ENCODE results near the gene CLCA2.

CLCA2 gene

GRCh38 chr1:86436041-86436440 lies 12.1 kb downstream of the CLCA2 start:
- DNase-seq (ENCODE audit: low spot score) (no peak), ATAC-seq (ENCODE audit: low read depth) (no peak)
- Histone ChIP-seq H3K4me3 (ENCODE audit: severe bottlenecking) (no peak overlapping the region), H3K9me3 (ENCODE audit: severe bottlenecking) (no peaks in the 10 kb centered on the region), H3K27ac (ENCODE audit: poor library complexity, severe bottlenecking) (no peak overlapping the region), H3K27me3 (ENCODE audit: insufficient read depth, poor library complexity, severe bottlenecking) (no peaks in the 10 kb centered on the region), H3K36me3 (ENCODE audit: low read depth) (no peaks in the 10 kb centered on the region), H3K4me1 (ENCODE audit: insufficient read depth, poor library complexity, severe bottlenecking) (peaks cover 3% of the 10 kb centered on the region)
- no peak for TF ChIP-seq CTCF (IDR thresholded peaks at IDR 0.05; ENCODE audit: poor library complexity, severe bottlenecking)

- Histone ChIP-seq H3K4me1 (ENCODE audit: insufficient read depth, poor library complexity, severe bottlenecking) (no peaks in the 10 kb centered on the region), H3K9me3 (ENCODE audit: severe bottlenecking) (no peaks in the 10 kb centered on the region), H3K36me3 (ENCODE audit: low read depth) (no peaks in the 10 kb centered on the region), H3K27ac (ENCODE audit: poor library complexity, severe bottlenecking) (no peak overlapping the region), H3K4me3 (ENCODE audit: severe bottlenecking) (no peak overlapping the region), H3K27me3 (ENCODE audit: insufficient read depth, poor library complexity, severe bottlenecking) (no peaks in the 10 kb centered on the region)
- no peak for TF ChIP-seq CTCF (IDR thresholded peaks at IDR 0.05; ENCODE audit: poor library complexity, severe bottlenecking)
- no peak for DNase-seq (ENCODE audit: low spot score)
- no peak for ATAC-seq (ENCODE audit: low read depth)
Observed at GRCh38 chr1:86441581-86441980, 17.6 kb downstream of the CLCA2 start.

GRCh38 chr1:86441997-86442396 lies 18.0 kb downstream of the CLCA2 start:
- DNase-seq (ENCODE audit: low spot score) (no peak), ATAC-seq (ENCODE audit: low read depth) (no peak)
- no peaks in the 10 kb centered on the region for H3K27me3 ChIP-seq (ENCODE audit: insufficient read depth, poor library complexity, severe bottlenecking)
- H3K9me3 ChIP-seq (ENCODE audit: severe bottlenecking) = no peaks in the 10 kb centered on the region
- no peaks in the 10 kb centered on the region for H3K36me3 ChIP-seq (ENCODE audit: low read depth)
- no peak overlapping the region for H3K4me3 ChIP-seq (ENCODE audit: severe bottlenecking)
- no peak overlapping the region for H3K27ac ChIP-seq (ENCODE audit: poor library complexity, severe bottlenecking)
- H3K4me1 ChIP-seq (ENCODE audit: insufficient read depth, poor library complexity, severe bottlenecking) = no peaks in the 10 kb centered on the region
- TF ChIP-seq CTCF (IDR thresholded peaks at IDR 0.05; ENCODE audit: poor library complexity, severe bottlenecking) = no peak

GRCh38 chr1:86445919-86446318 lies 21.9 kb downstream of the CLCA2 start:
- DNase-seq (ENCODE audit: low spot score) = no peak
- H3K27ac ChIP-seq (ENCODE audit: poor library complexity, severe bottlenecking) = no peak overlapping the region
- no peaks in the 10 kb centered on the region for H3K4me1 ChIP-seq (ENCODE audit: insufficient read depth, poor library complexity, severe bottlenecking)
- no peak overlapping the region for H3K4me3 ChIP-seq (ENCODE audit: severe bottlenecking)
- no peak for TF ChIP-seq CTCF (IDR thresholded peaks at IDR 0.05; ENCODE audit: poor library complexity, severe bottlenecking)
- H3K27me3 ChIP-seq (ENCODE audit: insufficient read depth, poor library complexity, severe bottlenecking) = no peaks in the 10 kb centered on the region
- H3K9me3 ChIP-seq (ENCODE audit: severe bottlenecking) = no peaks in the 10 kb centered on the region
- ATAC-seq (ENCODE audit: low read depth) = no peak
- H3K36me3 ChIP-seq (ENCODE audit: low read depth) = no peaks in the 10 kb centered on the region

- ATAC-seq (ENCODE audit: low read depth) (no peak), DNase-seq (ENCODE audit: low spot score) (no peak)
- Histone ChIP-seq H3K4me3 (ENCODE audit: severe bottlenecking) (no peak overlapping the region), H3K27ac (ENCODE audit: poor library complexity, severe bottlenecking) (no peak overlapping the region), H3K27me3 (ENCODE audit: insufficient read depth, poor library complexity, severe bottlenecking) (no peaks in the 10 kb centered on the region), H3K36me3 (ENCODE audit: low read depth) (no peaks in the 10 kb centered on the region), H3K4me1 (ENCODE audit: insufficient read depth, poor library complexity, severe bottlenecking) (no peaks in the 10 kb centered on the region), H3K9me3 (ENCODE audit: severe bottlenecking) (no peaks in the 10 kb centered on the region)
- TF ChIP-seq CTCF (IDR thresholded peaks at IDR 0.05; ENCODE audit: poor library complexity, severe bottlenecking) = no peak
Observed at GRCh38 chr1:86447198-86447790, 23.3 kb downstream of the CLCA2 start.

Measured in RWPE2 (cell line).